H1 (cell line): ENCODE data around the gene FAM25A. TPM values are rescaled to one million over a fixed set of nuclear protein-coding genes. Genes with fewer than 3 reads are reported as not detected.

Experiments
- JUN ChIP-seq: IDR thresholded peaks from 2 replicates; pipeline ENCODE4 v1.6.1; 2011; ENCODE audit warnings: low read depth, mild to moderate bottlenecking, improper control_type of control experiment, low read length
- NRF1 ChIP-seq: IDR thresholded peaks from 2 replicates; pipeline ENCODE4 v1.6.1; 2011; ENCODE audit warnings: mild to moderate bottlenecking, low read depth, low read length, improper control_type of control experiment
- POLR2AphosphoS5 ChIP-seq: IDR thresholded peaks from 2 replicates; pipeline ENCODE4 v1.6.1; 2011; ENCODE audit warnings: low read depth, low read length
- TCF12 ChIP-seq: IDR thresholded peaks from 2 replicates; pipeline ENCODE4 v1.6.1; 2011; ENCODE audit warnings: low read depth, mild to moderate bottlenecking, low read length
- polyA plus RNA-seq, 7 experiments: library from polyadenylated mRNA; depleted of rRNA in 3 of 7; stranded (reverse) in 5 of 7; unstranded in 2 of 7; fragments of >200 nt in 5 of 7; fragments of 200-250 nt in 2 of 7; gene quantifications; 1 replicate in 5 of 7; 2 replicates in 1 of 7; 4 replicates in 1 of 7; pipeline versions ENCODE4 v1.2.1 to v1.2.3, GENCODE V29; 2011 to 2013; ENCODE audit warnings: missing spikeins in 2 of 7, mixed read lengths in 2 of 7
- total RNA-seq: library from RNA; stranded (reverse); fragmentation: NEBNext Ultra II Directional; extraction: Animal tissue kit (Norgen Biotek cat#: 25700); gene quantifications from 2 replicates; pipeline ENCODE4 v1.2.1, GENCODE V29; 2021

Gene FAM25A
- total and polyA plus RNA-seq, 2 of the 8 experiments (the other 6 are each of a cell fraction or from before 2014, with no cell fraction given) = not detected

- TF ChIP-seq TCF12 (no peak), NRF1 (no peak), JUN (no peak), POLR2AphosphoS5 (no peak)
These were observed 40.7 kb upstream of the FAM25A start (continued) for GRCh38 chr10:86979296-86979818.
